Psoas muscle (tissue), 8 donors: ENCODE results near the gene SIRT5. TPM values are rescaled to one million over a fixed set of nuclear protein-coding genes. Genes with fewer than 3 reads are reported as not detected.

ENCODE experiments used
- ATAC-seq, 4 donors: fragments of 200-7000 bp; cut with Tn5 transposase; one replicate each; pipeline ENCODE4 v1.9.1; 2020; ENCODE audit warnings: moderate library complexity in 3 of 4, mild to moderate bottlenecking in 2 of 4
- DNase-seq, 2 donors: peaks; one replicate each; pipeline ENCODE4 v3.0.0-alpha.2; 2020
- H3K27ac ChIP-seq: fragments of 200-600 bp; one replicate; pipeline ENCODE4 v1.8.0; 2022
- H3K27me3 ChIP-seq, 3 donors: fragments of 200-600 bp in 1 of 3; one replicate each; pipeline versions ENCODE4 v1.6.1 to v1.8.0; 2013 to 2022; ENCODE audit warnings: low read length in 2 of 3, mild to moderate bottlenecking in 2 of 3, moderate library complexity in 1 of 3; ENCODE audit not compliant: insufficient read depth in 3 of 3
- H3K36me3 ChIP-seq, 2 donors: fragments of 200-600 bp in 1 of 2; one replicate each; pipeline versions ENCODE4 v1.6.1 to v1.8.0; 2013 to 2022; ENCODE audit warnings: low read depth in 1 of 2, mild to moderate bottlenecking in 1 of 2, moderate library complexity in 1 of 2; ENCODE audit not compliant: insufficient read depth in 1 of 2
- H3K4me1 ChIP-seq: fragments of 200-600 bp; one replicate; pipeline ENCODE4 v1.8.0; 2022
- H3K4me3 ChIP-seq: fragments of 200-600 bp; one replicate; pipeline ENCODE4 v1.8.0; 2022; ENCODE audit warnings: mild to moderate bottlenecking
- H3K9me3 ChIP-seq: fragments of 200-600 bp; one replicate; pipeline ENCODE4 v1.8.0; 2022
- CTCF ChIP-seq: fragments of 200-600 bp; IDR thresholded peaks from one replicate; pipeline ENCODE4 v1.8.0; 2022; ENCODE audit warnings: antibody characterized with exemption
- WGBS, 3 donors: extraction: QIAGEN DNeasy Blood & Tissue Kit; methylation state at CpG; one replicate each; pipeline versions ENCODE4 v1.1.6 to v1.1.7; 2013; 5-methylcytosine and 5-hydroxymethylcytosine counted together
- intact Hi-C, 2 donors: fragments of 100-400 bp; cut with DNase I; formaldehyde crosslinking; loops; one replicate each; pipeline versions ENCODE4 v1.11.0 to v1.14.2; 2022
- polyA plus RNA-seq, 3 donors: library from polyadenylated mRNA; stranded (reverse); fragments of 200-250 nt; gene quantifications; one replicate each; pipeline ENCODE4 v1.2.3, GENCODE V29; 2013
- total RNA-seq, 4 donors: library from RNA; stranded (reverse); fragmentation: NEBNext Ultra II Directional in 2 of 4; extraction: Animal tissue kit (Norgen Biotek cat#: 25700) in 2 of 4; gene quantifications; one replicate each; pipeline versions ENCODE4 v1.2.1 to v1.2.4, GENCODE V29; 2021 to 2023
- donor health status: healthy with polysubstance abuse.
- donor health status: DM: no; HTN: no; CAD: no; lungs with moderate emphysema.
- donor health status: Bipolar disorder and iron deficiency.
- donor health status: healthy.
- donor health status: DM: yes; HTN: yes; CAD: no.
- donor health status: DM: no; HTN: no; CAD: no.
- donor health status: DM: no; HTN: no; CAD: no.
- donor health status: DM: yes; HTN: yes; CAD: no.

Gene SIRT5
- total and polyA plus RNA-seq, 7 donors = 10.1 to 29.2 (median 19.3) TPM

DNA sequence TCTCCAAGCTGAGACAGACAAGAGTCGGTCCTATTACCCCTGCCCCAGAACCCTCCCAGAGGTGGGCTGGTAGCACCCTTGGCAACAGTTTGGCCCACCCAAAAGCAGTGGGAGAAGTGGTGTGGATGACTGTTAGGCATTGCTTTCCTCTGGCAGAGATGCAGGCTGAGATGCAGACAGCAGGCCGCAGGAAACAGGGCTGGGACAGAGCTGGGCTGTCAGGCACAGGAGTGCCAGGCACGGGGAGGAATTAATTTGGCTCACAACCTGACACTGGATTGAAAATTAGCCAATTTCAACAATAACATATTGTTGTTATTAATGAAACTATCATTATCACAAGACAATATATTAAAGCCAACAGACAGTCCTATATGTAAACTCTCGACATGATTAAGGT is 15.7 kb upstream of the SIRT5 start:
- intact Hi-C loops = no loop called here
- Histone ChIP-seq H3K27ac (no peak overlapping the region), H3K4me3 (no peak overlapping the region), H3K4me1 (no peaks in the 10 kb centered on the region), H3K36me3 (no peaks in the 10 kb centered on the region), H3K9me3 (no peaks in the 10 kb centered on the region), H3K27me3 (no peaks in the 10 kb centered on the region)
- DNase-seq = no peak
- 64 to 68% (median 65%) methylated on average over 4 of the region's 4 CpGs for WGBS, 3 donors
- no peak for ATAC-seq
- no peak for TF ChIP-seq CTCF

DNA sequence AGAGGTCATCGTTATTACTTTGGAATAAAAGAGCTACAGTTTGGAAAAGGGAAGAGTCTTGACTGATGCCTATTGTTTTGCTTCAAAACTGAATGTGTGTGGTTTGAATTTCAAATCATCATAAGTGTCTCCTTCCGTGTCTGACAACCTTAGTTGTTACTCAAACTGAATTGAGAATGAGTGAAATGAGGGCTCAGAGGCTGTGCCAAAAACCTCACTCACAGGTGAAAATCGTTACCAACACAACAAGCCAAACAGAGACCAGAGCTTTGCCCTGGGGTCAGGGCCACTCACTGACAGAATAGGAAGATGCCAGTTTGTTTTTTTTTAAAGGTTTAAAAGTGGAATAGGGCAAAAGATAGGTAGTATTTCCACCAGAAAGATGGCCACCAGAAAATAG is 15.2 kb upstream of the SIRT5 start:
- H3K27ac ChIP-seq = no peak overlapping the region
- no peak for ATAC-seq

DNA sequence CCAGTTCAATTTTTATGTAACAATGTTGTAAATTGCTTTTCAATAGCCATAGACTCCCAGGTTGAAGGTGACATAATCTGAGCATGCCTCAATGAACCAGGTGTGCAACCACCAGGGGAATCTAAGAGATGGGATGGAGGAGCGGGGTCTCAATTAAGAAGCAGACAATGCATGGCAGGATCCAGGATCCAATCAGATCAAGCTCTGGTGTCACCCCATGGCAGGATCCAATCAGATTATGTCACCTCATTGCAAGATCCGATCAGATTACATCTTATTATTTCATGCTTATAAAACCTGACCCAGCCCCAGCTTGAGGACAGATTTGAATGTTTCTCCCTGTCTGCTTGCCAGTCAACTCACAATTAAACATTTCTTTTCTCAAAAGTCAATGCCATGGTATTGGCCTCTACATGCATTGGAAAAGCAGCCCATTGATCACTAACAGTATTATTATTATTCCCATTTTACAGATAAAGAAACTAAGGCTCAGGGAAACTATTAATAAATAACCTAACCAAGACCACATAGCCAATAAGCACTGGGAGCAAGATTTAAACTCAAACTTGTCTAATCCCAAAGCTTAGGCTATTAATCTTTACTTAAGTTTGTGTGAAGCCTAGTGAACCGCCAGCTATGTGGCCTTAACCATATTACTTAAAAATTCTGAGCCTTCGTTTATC is 14.3 kb upstream of the SIRT5 start:
- WGBS, 3 donors = 77 to 83% (median 80%) methylated on average over 4 of the region's 4 CpGs
- ATAC-seq = no peak
- no peak for DNase-seq

More for the DNA sequence above, 15.2 kb upstream of the SIRT5 start:
- DNase-seq = no peak
- H3K36me3 ChIP-seq = no peaks in the 10 kb centered on the region
- TF ChIP-seq CTCF = no peak
- H3K4me3 ChIP-seq = no peak overlapping the region
- H3K4me1 ChIP-seq = no peaks in the 10 kb centered on the region
- 35 to 55% (median 38%) methylated on average over 3 of the region's 3 CpGs for WGBS, 3 donors
- intact Hi-C loops = no loop called here
- H3K27me3 ChIP-seq = no peaks in the 10 kb centered on the region
- no peaks in the 10 kb centered on the region for H3K9me3 ChIP-seq

DNA sequence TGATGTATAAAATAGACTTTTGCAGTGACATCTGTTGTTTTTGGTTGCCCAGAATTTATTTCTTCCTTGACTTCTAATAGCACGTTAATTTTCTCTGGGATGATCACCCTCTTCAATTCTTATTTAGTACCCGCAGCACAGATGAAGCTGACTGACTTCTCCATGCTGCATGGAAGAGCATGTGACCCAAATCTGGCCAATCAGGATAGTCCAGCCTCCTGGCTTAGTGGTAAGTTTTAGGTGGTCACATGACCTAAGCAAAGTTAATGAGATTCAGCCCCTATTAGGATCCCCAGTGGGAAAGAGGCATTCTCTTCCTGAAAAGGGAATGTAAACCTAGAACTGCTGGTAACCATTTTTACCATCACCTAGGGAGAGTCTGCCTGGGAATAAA is 13.8 kb upstream of the SIRT5 start:
- intact Hi-C loops = loop anchor here in 1 of 2 donors (10.0 kb wide), 1 partner anchor 226 kb away; no protein-coding TSS in a partner anchor
- DNase-seq (no peak), ATAC-seq (no peak)
- H3K27ac ChIP-seq = no peak overlapping the region
- no peaks in the 10 kb centered on the region for H3K36me3 ChIP-seq
- no peak overlapping the region for H3K4me3 ChIP-seq
- H3K9me3 ChIP-seq = no peaks in the 10 kb centered on the region
- 82 to 90% (median 86%) methylated on average over 2 of the region's 2 CpGs for WGBS, 3 donors
- TF ChIP-seq CTCF = no peak
- no peaks in the 10 kb centered on the region for H3K27me3 ChIP-seq
- H3K4me1 ChIP-seq = no peaks in the 10 kb centered on the region

More for the DNA sequence above, 14.3 kb upstream of the SIRT5 start:
- TF ChIP-seq CTCF = no peak
- H3K27me3 ChIP-seq = no peaks in the 10 kb centered on the region
- no peak overlapping the region for H3K27ac ChIP-seq
- no peaks in the 10 kb centered on the region for H3K9me3 ChIP-seq
- no peaks in the 10 kb centered on the region for H3K36me3 ChIP-seq
- no peaks in the 10 kb centered on the region for H3K4me1 ChIP-seq
- H3K4me3 ChIP-seq = no peak overlapping the region
- intact Hi-C loops = loop anchor here in 1 of 2 donors (10.0 kb wide), 1 partner anchor 225 kb away; no protein-coding TSS in a partner anchor
